ENCODE data around the gene YWHAQ.

YWHAQ gene

GRCh38 chr2:9655441-9656269 is 24.9 kb upstream of the YWHAQ start:
- DNase-seq (ENCODE audit: low read depth in 2 of 2) = peak; percentile 10 to 31

- no peak for DNase-seq (ENCODE audit: low read depth in 2 of 2)
Observed at GRCh38 chr2:9654452-9655100, 23.8 kb upstream of the YWHAQ start.

- no peak for DNase-seq (ENCODE audit: low read depth in 2 of 2)
Observed at GRCh38 chr2:9653485-9654271, 22.9 kb upstream of the YWHAQ start.

- DNase-seq (ENCODE audit: low read depth in 2 of 2) = no peak
Observed at GRCh38 chr2:9652898-9653479, 22.2 kb upstream of the YWHAQ start.

GRCh38 chr2:9652267-9652666 is 21.5 kb upstream of the YWHAQ start:
- no peak for DNase-seq (ENCODE audit: low read depth in 2 of 2)

GRCh38 chr2:9650119-9650821 is 19.5 kb upstream of the YWHAQ start:
- no peak for DNase-seq (ENCODE audit: low read depth in 2 of 2)

GRCh38 chr2:9649261-9649660 is 18.5 kb upstream of the YWHAQ start:
- no peak for DNase-seq (ENCODE audit: low read depth in 2 of 2)

- DNase-seq (ENCODE audit: low read depth in 2 of 2) = no peak
Observed at GRCh38 chr2:9648821-9649220, 18.0 kb upstream of the YWHAQ start.

- no peak for DNase-seq (ENCODE audit: low read depth in 2 of 2)
Observed at GRCh38 chr2:9647884-9648283, 17.1 kb upstream of the YWHAQ start.

- no peak for DNase-seq (ENCODE audit: low read depth in 2 of 2)
Observed at GRCh38 chr2:9646196-9647030, 15.6 kb upstream of the YWHAQ start.

GRCh38 chr2:9644603-9645002 is 13.8 kb upstream of the YWHAQ start:
- DNase-seq (ENCODE audit: low read depth in 2 of 2) = no peak

GRCh38 chr2:9644021-9644420 is 13.2 kb upstream of the YWHAQ start:
- no peak for DNase-seq (ENCODE audit: low read depth in 2 of 2)

GRCh38 chr2:9641641-9642040 is 10.8 kb upstream of the YWHAQ start:
- DNase-seq (ENCODE audit: low read depth in 2 of 2) = no peak

- no peak for DNase-seq (ENCODE audit: low read depth in 2 of 2)
Observed at GRCh38 chr2:9640403-9641104, 9.8 kb upstream of the YWHAQ start.

- no peak for DNase-seq (ENCODE audit: low read depth in 2 of 2)
Observed at GRCh38 chr2:9639740-9640343, 9.0 kb upstream of the YWHAQ start.

GRCh38 chr2:9639000-9639602 is 8.3 kb upstream of the YWHAQ start:
- DNase-seq (ENCODE audit: low read depth in 2 of 2) = no peak

- DNase-seq (ENCODE audit: low read depth in 2 of 2) = no peak
Observed at GRCh38 chr2:9638532-9638931, 7.7 kb upstream of the YWHAQ start.

- DNase-seq (ENCODE audit: low read depth in 2 of 2) = no peak
Observed at GRCh38 chr2:9637330-9637729, 6.5 kb upstream of the YWHAQ start.

GRCh38 chr2:9634133-9634532 is 3.3 kb upstream of the YWHAQ start:
- no peak for DNase-seq (ENCODE audit: low read depth in 2 of 2)

All from activated CD8-positive, alpha-beta memory T cell treated with anti-CD3 and anti-CD28 coated beads for 4 hours (primary cell).